Mucosa of gallbladder (tissue), 1 donor: ENCODE data around the gene SLFN12L. TPM values are rescaled to one million over a fixed set of nuclear protein-coding genes. Genes with fewer than 3 reads are reported as not detected.
A peak's percentile ranks its signal among the peaks of the same experiment; 100 is the strongest.
"Not testable (repeated sequence)": the region's sequence is repeated elsewhere in the genome, so short reads cannot be mapped to it uniquely, and the experiment has no call there.

Experiments used
- DNase-seq: peaks from one replicate; pipeline ENCODE4 v3.0.0-alpha.2; 2020; ENCODE audit warnings: low spot score
- total RNA-seq: library from RNA; stranded (reverse); gene quantifications from one replicate; pipeline ENCODE4 v1.2.1, GENCODE V29; 2021
- donor health status: DM: no; HTN: no; CAD: no.

SLFN12L gene
- total RNA-seq, 1 donor from 2014 or later, result 3.3 TPM

DNA sequence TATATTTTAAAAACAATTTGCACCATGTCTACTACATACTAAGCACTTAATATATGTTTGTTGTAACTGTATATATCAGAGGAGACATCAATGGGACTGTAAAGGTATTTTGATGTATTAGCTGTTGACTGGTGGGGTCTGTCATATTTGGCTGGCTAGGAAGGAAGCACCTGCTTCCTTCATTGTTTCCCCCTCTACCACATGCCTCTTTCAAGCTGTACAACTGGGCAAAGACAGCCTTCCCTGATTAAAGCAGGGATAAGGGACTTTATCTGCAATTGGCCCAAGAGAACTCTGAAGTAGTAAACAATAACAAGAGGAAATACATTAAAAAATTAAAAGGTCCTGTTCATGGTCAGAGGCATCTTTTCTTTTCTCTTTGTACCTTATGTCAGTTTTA, 5.5 kb upstream of the SLFN12L start:
- no peak for DNase-seq

DNA sequence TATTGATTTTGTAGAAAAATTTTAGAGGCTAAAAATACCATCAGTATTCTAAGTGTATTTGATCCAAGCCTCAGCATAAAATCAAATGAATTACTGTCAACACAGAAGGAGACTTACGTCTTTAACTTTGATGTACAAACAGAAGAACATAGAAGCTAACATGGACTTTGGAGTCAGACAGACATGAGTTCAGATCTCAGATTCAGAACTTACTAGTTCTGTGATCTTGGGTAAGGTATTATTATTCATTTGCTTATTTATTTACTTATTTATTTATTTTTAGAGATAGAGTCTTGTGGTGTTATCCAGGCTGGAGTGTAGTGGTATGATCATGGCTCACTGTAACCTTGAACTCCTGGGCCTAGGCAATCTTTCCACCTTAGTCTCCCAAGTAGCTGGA, 4.0 kb upstream of the SLFN12L start:
- no peak for DNase-seq

DNA sequence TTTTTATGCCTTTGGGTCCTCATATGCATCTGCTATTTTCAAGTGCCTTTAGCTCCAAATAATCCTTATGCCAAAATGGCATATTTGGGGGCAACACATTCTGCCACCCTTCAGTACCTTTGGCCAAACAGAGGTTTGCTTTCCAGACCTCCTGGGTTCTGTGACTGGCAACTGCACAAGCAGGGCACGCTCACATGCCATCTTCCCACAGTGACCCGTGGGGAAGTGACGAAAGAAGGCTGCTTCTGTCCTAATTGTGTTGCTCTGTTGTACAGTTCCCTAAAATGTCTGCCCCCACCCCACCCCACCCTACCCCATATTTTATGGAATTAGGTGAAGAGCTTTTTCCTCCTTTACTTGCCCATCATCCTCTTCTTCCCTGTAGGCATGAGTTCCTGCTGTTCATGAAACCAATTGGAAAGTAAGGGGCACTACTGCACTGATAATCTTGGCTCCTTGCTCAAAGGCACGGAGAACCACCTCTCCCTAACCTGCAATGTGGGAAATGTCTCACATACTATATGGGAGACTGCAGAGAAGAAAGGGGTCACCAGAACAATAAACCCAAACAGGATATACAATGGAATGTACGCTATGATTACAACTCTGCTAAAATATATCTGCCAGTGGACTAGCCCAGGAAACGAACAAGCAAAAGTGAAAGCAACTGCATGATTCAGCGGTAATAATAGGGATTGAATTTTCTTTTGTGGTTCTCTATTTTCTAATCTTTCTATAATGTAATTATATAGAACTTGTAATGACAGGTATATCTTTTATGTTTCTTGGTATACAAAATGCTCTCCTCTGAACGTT, 3.3 kb upstream of the SLFN12L start:
- peak; percentile 43 for DNase-seq

DNA sequence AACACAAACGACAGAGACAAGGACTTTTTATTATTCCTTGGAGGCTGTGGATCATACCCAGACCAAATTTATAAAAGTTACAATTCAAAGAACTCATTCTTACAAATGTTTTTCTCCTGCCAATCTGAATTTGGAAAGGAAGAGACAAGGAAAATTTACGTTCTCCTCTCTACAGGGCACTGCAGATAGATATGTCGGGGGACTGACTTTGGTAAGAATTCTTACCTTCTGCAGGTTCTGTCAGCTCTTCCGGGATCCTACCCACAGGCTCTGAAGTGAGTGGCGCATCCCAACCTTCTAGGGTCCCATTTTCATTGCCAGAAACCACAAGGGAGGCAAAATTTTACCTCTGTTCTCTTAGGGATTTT, 2.2 kb upstream of the SLFN12L start:
- no peak for DNase-seq

DNA sequence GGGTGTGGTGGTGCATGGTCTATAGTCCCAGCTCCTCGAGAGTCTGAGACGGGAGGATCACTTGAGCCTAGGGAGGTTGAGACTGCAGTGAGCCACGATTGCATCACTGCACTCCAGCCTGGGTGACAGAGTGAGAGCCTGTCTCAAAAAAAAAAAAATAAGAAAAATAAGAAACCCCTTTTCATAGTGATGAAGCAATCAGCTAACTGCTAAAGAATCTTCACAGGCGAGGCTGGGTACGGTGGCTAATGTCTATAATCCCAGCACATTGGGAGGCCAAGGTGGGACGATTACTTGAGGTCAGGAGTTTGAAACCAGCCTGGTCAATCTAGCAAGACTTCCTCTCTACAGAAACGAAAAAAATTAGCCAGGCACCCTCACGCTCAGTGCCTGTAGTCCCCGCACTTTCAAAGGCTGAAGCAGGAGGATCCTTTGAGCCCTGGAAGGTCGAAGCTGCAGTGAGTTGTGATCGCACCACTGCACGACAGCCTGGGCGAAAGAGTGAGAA, 760 bp downstream of the SLFN12L start:
- no peak for DNase-seq

DNA sequence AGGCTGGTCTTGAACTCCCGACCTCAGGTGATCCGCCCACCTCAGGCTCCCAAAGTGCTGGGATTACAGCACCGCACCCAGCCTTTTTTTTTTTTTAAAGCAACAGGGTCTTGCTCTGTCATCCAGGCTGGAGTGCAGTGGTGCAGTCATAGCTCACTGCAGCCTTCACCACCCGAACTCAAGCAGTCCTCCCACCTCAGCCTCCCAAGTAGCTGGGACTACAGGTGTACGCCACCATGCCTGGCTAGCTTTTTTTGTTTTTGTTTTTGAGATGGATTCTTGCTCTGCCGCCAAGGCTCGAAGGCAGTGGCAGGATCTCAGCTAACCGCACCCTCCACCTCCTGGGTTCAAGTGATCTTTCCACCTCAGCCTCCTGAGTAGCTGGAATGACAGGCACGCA, 2.1 kb downstream of the SLFN12L start:
- not testable (repeated sequence) for DNase-seq

DNA sequence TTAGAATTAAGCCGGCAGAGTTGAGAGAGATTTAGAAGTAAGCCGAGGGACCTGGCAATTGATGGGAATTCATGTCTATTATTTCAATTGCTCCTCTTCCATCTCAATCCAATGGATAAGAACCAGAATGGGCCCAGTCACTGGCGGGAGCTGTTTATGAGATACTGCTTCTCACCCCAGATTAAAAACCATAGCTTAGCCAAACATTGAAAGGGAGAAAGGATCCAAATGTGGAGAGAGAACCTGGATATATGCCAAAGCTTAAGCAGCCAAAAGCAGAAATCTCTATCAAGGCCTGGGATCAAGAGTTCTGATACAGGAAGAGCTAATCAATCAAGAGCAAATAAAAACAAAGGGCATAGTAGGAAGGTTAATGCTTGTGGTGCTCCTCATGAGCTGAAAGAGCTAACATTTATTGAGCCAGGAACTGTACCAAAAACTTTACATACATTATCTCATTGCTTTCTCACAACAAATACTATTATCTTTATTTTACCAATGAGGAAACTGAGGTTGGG, 2.8 kb downstream of the SLFN12L start:
- DNase-seq, result no peak

DNA sequence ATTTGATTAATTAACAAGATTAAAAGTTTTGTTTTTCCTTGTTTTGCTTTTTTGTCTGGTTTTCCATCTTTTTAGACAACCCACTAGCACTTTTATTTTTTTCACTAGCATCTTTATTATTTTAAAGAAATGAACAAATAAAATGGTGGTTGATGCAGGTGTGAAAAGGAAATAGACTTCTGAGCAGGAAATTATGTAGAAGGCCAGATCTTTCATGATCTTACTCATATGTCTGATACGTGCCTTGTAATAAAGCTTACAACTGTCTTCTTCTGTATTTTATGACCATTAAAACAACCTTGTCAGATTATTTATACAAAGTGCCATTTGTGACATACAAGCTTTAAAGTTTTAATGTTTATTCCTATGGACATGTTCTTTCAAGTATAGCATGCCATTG, 6.3 kb downstream of the SLFN12L start:
- no peak for DNase-seq

DNA sequence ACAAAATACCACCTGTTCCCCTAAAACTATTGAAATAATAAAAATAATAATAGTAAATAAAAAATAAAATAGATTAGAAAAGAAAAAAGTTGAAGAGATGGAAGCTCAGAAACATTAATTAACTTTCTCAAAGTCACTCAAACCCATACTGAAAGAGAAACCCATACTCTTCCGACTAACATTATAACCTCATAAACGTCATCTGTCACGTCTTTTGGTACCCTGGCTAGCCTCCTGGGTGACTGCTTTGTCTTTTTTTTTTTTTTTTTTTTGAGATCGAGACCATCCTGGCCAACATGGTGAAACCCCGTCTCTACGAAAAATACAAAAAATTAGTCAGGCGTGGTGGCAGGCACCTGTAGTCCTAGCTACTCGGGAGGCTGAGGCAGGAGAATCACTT, 7.6 kb downstream of the SLFN12L start:
- DNase-seq, result no peak

DNA sequence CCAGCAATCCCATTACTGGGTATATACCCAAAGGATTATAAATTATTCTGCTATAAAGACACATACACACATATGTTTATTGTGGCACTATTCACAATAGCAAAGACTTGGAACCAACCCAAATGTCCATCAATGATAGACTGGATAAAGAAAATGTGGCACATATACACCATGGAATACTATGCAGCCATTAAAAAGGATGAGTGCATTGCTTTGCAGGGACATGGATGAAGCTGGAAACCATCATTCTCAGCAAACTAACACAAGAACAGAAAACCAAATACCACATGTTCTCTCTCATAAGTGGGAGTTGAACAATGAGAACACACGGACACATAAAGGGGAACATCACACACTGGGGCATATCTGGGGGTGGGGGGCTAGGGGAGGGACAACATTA, 8.2 kb downstream of the SLFN12L start:
- not testable (repeated sequence) for DNase-seq

DNA sequence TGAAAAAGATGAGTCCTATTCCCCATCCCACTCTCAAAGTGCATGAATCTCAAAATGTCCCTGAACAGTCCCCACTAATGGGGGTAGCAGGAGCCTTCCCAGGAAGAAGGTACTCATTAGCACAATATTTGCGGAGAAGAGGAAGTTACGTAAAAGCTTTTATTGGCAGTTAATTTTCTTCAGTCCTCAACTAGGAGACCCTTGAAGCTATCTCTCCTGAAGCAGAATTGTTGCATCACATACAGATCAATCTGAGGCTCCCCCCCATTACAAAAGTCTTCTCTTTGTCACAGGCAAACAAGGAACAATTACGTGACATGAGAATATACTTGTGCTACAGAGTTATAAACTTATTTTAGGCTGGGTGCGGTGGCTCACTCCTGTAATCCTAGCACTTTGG, 14.2 kb downstream of the SLFN12L start:
- no peak for DNase-seq

DNA sequence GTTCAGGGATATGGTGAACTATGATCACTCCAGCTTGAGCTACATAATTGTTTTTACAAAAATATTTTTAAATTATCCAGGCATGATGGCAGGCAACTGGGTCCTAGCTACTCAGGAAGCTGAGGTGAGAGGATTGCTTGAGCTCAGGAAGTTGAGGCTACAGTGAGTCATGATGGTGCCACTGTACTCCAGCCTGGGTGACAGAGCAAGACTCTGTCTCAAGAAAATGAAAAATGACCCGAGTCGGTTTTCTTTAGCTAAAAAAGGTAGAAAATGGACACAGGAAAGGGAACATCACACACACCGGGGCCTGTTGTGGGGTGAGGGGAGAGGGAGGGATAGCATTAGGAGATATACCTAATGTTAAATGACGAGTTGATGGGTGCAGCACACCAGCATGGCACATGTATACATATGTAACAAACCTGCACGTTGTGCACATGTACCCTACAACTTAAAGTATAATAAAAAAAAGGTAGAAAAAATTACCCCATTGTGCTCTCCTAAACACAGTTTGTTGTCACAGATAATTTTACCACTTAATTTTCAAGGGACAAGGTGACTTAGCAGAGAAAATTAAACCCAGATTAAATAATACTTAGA, 15.7 kb downstream of the SLFN12L start:
- not testable (repeated sequence) for DNase-seq

DNA sequence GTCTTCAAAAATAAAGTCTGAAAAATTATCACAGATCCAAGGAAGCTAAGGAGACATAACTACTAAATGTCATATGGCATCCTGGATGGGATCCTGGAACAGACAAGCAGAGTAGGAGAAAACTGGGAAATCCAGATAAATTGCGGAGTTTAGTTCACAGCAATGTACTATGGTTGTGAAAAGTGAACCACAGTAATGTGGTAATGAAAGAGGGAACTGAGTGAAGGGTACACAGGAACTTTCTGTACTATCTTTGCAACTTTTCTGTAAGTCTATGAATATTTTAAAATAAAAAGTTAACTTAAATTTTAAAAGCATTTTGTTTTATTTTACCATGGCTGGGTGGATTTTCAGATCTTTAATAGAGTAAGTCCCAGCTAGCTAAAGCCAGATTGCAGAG, 16.3 kb downstream of the SLFN12L start:
- no peak for DNase-seq

DNA sequence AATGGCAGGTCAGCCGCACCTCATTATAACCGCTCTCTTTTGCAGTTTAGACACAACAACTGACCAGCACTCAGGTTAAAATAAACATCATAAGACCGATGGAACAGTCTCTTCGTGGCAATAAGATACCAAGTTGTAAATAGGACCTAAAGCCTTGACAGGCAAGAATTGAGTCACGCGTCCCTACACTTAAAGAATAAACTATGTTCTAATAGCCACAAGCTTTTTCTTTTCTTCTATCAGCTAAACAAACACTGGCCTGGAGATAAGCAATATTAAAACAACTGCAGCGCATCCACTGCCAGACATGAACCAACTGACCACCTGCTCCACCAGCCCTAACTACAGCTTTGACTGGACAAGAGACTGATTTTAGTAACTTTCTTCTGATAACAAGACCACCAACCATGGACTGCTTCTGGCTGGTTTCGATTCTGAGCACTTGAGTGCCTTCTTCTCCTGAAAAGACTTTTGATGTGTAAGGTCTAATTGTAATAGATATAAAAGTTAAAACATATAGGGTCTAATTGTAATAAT, 17.5 kb downstream of the SLFN12L start:
- DNase-seq, result no peak

DNA sequence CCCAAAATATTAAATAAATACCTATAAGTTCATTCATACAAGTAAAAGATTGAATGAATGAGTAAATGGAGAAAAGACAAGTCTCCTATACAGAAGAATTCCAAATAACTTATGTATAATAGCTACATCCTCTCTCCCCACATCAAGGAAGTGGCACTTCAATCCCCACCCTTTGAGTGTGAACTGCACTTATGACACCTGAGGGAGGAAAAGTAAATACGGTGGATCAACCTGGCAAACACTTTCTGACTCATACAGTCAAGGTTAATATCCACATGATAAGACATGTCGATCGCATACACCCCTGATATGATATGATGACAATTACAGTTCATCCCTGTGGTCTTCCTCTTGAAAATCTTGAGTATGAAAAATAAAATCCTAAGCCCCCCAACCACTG, 18.0 kb downstream of the SLFN12L start:
- no peak for DNase-seq

DNA sequence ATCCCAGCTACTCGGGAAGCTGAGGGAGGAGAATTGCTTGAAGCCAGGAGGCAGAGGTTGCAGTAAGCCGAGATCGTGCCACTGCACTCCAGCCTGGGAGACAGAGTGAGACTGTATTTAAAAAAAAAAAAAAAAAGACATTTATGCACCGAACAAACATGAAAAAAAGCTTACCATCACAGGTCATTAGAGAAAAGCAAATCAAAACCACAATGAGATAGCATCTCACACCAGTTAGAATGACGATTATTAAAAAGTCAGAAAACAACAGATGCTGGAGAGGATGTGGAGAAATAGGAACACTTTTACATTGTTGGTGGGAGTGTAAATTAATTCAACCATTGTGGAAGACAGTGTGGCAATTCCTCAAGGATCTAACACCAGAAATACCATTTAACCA, 19.0 kb downstream of the SLFN12L start:
- DNase-seq, result not testable (repeated sequence)

DNA sequence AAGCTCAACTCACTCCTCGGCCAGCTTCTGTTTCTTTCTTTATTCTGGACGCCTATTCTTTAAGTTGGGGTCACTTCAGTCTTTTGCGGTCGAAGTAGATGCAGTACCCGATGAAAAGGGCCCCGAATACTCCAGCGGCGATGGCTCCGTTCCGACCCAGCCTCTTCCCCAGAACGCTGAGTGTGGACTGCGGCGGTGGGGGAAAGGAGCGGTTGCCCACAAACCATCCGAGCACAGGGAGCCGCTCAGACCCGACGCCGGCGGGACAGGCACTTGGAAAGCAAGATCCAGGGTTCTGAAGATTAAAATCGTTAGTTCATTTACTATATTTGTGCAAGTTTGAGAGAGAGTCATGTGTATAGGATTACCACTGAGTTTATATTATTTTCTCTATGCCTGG, 22.5 kb downstream of the SLFN12L start:
- no peak for DNase-seq

DNA sequence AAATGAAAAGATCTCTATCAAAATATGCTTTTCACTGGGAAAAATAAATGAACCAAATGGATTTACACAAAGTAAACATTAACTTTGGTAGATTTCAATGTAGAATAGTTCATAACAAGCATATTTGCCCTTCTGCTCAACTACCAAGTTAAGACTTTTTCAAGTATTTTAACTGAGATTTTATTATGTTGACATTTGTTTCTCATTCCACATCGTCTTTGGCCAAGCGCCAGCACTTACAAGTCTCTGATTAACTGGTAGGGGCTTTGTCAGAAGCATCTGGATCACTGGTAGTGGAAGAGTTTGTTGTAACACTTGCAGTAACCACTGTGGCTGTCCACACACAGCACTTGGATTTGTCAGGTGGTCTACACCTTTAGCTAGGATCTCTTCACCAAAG, 22.9 kb downstream of the SLFN12L start:
- no peak for DNase-seq

DNA sequence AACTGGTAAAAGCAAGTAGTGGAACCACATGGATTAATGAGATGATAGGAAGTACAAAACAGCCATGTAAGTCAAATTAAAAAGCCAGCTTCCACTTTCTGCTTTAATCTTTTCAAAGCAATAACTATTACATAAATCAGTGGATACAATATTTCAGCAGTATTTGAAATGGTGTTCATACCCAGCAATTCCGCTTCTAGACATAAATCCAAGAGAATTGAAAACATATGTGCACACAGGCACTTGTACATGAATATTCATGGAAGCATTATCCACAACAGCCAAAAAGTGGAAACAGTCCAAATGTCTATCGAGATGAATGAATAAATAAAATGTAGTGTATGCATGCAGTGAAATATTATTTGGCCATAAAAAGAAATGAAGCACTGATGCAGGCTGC, 27.4 kb downstream of the SLFN12L start:
- DNase-seq, result no peak

DNA sequence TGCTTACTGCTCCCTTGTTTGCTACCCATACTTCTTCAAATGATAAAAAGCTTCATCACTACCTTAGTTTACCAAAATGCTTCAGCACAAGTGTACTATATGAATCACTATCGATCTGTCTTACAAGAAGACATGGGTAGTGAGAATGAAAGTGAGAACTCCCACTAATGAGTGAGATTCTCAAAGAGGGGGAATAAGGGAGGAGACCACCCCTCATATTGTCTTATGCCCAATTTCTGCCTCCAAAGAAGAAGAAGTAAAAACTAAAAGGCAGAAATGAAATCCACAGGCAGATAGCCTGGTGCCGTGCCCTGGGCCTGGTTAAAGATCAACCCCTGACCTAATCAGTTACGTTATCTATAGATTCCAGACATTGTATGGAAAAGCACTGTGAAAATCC, 29.8 kb downstream of the SLFN12L start:
- not testable (repeated sequence) for DNase-seq

DNA sequence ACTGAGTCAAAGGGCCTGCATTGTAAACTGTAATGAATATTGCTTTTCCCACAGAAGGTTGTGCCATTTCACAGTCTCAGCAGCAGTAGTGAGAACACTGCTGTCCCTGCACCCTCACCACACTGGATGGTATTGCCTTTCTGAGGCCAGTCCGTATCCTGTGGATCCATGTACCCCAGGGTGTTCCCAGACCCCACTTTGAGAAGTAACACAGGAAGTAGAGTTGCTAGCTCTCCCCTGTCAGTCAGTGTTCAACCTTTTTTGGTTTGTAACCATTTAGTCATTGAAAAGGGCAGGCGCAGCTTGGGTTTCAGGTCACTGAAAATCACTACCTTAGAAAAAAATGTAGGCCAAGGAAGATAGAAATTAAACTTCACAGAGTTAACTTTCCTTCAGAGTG, 37.9 kb downstream of the SLFN12L start:
- no peak for DNase-seq

DNA sequence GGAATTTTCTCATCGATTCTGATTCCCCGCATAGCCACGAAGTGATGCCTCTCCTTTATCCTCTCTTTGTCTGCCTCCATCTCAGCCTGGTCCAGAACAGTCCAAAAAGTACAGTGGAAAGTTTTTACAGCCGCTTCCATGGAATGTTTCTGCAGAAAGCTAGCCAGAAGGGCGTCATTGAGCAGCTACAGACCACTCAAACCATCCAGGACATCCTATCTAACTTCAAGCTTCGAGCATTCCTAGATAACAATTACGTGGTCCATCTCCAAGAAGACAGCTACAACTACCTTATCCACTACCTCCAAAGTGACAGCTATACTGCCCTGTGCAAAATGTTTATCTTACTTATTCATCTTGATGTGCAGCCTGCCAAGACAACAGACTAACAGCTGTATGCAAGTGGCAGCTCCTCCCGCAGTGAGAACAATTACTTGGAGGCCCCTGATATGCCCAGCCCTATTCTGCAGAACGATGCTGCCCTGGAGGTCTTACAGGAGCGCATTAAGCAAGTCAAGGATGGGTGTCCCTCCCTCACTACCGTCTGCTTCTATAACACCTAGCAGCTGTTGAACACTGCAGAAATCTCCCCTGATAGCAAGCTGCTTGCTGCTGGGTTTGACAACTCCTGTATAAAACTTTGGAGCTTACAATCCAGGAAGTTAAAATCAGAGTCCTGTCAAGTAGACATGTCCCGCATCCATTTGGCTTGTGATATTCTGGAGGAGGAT, 38.9 kb downstream of the SLFN12L start:
- DNase-seq, result no peak
